ENCODE data around the gene C3AR1.
"Not testable (repeated sequence)": the region's sequence is repeated elsewhere in the genome, so short reads cannot be mapped to it uniquely, and the experiment has no call there.

C3AR1 gene

DNA sequence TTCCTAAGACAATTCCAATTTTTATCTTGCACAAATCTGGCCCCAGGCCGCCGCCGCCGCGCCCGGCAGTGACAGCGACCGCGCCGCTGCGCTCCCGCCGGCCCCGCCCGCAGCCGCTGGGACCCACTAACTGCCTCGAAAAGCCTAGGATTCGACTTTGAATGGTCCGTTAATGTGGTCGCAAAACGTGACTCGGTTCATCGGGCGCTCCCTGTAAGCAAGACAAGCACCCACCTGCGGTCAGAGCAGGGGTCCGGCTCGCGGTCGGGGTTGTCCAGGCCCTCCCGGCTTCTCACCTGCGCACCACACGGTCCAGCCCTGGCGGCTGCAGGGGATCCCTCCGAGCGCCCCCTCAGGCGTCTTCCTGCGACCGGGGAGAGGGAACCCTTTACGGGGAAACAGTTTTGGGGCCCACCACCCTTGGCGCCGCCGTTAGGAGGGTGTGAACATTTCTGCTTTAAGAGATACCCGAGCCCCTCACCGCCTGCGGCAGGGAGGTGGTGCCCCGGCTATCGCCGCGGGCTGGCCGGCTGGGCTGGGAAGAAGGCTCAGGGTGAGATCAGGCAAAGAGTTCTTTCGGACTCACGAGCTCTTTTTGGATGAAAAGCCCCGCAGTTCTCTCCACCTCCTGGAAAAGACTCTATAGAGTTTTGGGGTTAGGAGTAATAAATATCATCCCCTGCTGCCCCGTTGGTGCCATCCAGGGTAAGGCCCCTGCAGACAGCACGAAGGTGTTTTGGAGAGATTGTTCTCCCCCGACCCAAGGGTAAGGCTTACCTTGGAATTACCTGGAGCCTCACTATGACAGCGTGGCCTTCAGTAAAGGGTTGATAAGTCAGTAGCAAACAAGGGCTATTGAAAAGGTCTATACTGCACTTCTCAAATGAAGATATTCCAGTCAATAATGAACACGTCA, 47.2 kb downstream of the C3AR1 start:
- FAIRE-seq: no peak

DNA sequence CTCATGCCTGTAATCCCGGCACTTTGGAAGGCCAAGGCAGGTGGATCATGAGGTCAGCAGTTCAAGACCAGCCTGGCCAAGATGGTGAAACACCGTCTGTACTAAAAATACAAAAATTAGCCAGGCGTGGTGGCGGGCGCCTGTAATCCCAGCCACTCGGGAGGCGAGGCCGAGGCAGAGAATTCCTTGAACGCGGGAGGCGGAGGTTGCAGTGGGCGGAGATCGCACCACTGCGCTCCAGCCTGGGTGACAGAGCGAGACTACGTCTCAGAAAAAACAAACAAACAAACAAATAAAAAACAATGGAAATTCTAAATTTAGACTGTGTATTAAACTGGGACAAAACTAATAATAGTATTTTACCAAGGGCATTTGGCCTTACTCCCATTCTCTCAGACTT, 47.9 kb downstream of the C3AR1 start:
- FAIRE-seq: not testable (repeated sequence)

DNA sequence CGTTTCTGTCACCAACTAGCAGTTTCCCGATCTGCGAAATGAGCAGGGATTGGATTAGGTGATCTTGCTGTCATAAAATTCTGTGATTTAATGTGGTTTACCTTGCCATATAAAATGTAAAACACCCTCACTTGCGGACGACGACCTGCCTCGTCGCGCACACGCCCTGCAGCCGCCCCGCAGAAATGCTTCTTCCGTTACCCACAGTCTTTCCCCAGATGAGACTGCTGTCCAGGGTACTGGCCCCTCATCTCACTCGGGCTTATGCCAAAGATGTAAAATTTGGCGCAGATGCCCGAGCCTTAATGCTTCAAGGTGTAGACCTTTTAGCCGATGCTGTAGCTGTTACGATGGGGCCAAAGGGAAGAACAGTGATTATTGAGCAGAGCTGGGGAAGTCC, 51.3 kb downstream of the C3AR1 start:
- FAIRE-seq: no peak

DNA sequence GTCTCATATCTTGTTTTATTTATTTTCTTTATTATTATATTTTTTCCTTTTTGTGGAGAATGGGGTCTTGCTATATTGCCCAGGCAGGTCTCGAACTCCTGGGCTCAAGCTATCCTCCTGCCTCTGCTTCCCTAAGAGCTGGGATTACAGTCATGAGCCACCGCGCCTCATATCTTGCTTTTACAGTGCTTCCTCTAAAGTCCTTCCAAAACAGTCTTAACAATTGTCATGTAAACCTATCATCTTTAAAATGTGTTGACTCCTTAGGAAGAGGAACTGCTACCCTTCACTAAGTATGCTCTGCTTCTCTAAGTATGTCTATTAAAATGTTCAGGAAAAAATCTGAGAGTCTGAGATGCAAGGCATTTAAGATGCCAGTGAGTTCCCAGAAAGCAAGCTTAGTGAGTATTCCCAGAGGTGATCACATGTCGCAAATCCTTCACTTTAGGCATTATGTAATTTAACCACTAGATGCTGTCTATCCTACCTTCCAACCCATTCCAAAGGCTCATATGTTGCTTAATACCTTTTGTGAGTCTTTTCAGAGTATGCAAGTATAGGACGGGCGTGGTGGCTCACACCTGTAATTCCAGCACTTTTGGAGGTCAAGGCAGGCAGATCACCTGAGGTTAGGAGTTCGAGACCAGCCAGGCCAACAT, 53.4 kb downstream of the C3AR1 start:
- FAIRE-seq: no peak

DNA sequence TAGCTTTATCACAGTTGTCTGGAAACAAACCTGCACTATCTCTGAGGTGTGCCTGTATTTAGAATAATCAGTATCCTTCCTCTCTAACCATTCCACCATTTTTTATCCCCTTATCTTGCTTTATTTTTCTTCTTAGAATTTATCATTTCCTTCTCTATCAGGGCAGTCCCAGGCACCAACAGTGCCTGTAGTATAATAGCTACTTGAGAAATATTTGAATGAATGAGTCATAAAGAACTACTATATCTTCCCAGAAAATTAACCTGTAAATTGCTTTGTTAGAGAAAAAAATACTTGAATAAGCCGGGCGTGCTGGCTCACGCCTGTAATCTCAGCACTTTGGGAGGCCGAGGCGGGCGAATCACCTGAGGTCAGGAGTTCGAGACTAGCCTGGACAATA, 54.8 kb downstream of the C3AR1 start:
- FAIRE-seq: no peak
